Left lung (tissue), 10 donors: ENCODE data around the gene GANC. TPM values are rescaled to one million over a fixed set of nuclear protein-coding genes. Genes with fewer than 3 reads are reported as not detected.

ENCODE experiments used
- ATAC-seq: fragments of 200-7000 bp; cut with Tn5 transposase; one replicate; pipeline ENCODE4 v1.9.1; 2020; ENCODE audit warnings: moderate library complexity
- DNase-seq, 4 donors: peaks; one replicate each; pipeline ENCODE4 v3.0.0-alpha.2; 2013 to 2020
- H3K27ac ChIP-seq, 2 donors: fragments of 200-600 bp; sonication (generic) in 1 of 2; one replicate each; pipeline versions ENCODE4 v1.5.0 to v1.8.0; 2020 to 2021
- H3K27me3 ChIP-seq, 2 donors: fragments of 200-600 bp; sonication (generic) in 1 of 2; one replicate each; pipeline versions ENCODE4 v1.5.0 to v1.8.0; 2020 to 2021
- H3K36me3 ChIP-seq, 2 donors: fragments of 200-600 bp; sonication (generic) in 1 of 2; one replicate each; pipeline versions ENCODE4 v1.5.0 to v1.8.0; 2020 to 2021
- H3K4me1 ChIP-seq, 2 donors: fragments of 200-600 bp; one replicate each; pipeline ENCODE4 v1.8.0; 2021
- H3K4me3 ChIP-seq, 2 donors: fragments of 200-600 bp; sonication (generic) in 1 of 2; one replicate each; pipeline versions ENCODE4 v1.5.0 to v1.8.0; 2020 to 2021; ENCODE audit warnings: mild to moderate bottlenecking in 1 of 2
- H3K9me3 ChIP-seq, 2 donors: fragments of 200-600 bp; sonication (generic) in 1 of 2; one replicate each; pipeline versions ENCODE4 v1.5.0 to v1.8.0; 2020 to 2021
- intact Hi-C, 2 donors: fragments of 100-400 bp; cut with DNase I; formaldehyde crosslinking; loops; one replicate each; pipeline versions ENCODE4 v1.11.2 to v1.14.2; 2022
- polyA plus RNA-seq, 6 donors: library from polyadenylated mRNA; unstranded; fragments of 120-200 nt; gene quantifications; one replicate each; pipeline ENCODE4 v1.2.1, GENCODE V29; 2013; ENCODE audit not compliant: insufficient read length in 6 of 6
- total RNA-seq, 2 donors: library from RNA; stranded (reverse); fragmentation: NEBNext Ultra II Directional; extraction: Animal tissue kit (Norgen Biotek cat#: 25700); gene quantifications; one replicate each; pipeline ENCODE4 v1.2.1, GENCODE V29; 2021
- TF ChIP-seq, protein P1 (sequence below), 2 donors: fragments of 200-600 bp; sonication (generic) in 1 of 2; IDR thresholded peaks; one replicate each; pipeline versions ENCODE4 v1.5.0 to v1.8.0; 2021; ENCODE audit warnings: antibody characterized with exemption in 2 of 2
- donor health status: DM: no; HTN: yes; CAD: no.
- donor health status: DM: no; HTN: no; CAD: no.

The GANC gene
- total and polyA plus RNA-seq, 8 donors: 30.1 to 85.3 (median 37.8) TPM

DNA sequence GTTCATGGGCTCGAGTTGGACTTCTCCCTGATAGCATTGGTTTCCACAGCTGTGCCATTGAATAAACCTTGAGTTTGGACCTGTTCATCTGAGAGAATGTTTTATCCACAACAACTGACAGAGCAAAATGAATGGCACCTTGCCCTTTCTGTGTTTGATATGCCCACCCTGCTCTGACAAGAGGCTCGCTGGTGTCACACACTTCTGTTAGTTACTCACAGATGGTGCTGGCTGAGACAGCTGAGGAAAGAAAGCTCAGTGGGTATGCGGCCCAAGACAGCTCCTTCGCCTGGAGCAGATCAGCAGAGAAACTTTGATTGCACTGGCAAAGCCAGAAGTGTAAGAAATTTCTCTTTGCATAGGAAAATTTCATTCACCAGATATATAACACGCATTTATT is 83.8 kb downstream of the GANC start:
- no peak for ATAC-seq
- Histone ChIP-seq H3K27ac (no peak overlapping the region), H3K27me3 (no peaks in the 10 kb centered on the region), H3K4me1 (peaks cover 0 to 8% of the 10 kb centered on the region in 2 donors), H3K36me3 (peaks cover 0 to 69% of the 10 kb centered on the region in 2 donors), H3K4me3 (no peak overlapping the region), H3K9me3 (no peaks in the 10 kb centered on the region)
- no peak for DNase-seq
- TF ChIP-seq, protein P1, sequence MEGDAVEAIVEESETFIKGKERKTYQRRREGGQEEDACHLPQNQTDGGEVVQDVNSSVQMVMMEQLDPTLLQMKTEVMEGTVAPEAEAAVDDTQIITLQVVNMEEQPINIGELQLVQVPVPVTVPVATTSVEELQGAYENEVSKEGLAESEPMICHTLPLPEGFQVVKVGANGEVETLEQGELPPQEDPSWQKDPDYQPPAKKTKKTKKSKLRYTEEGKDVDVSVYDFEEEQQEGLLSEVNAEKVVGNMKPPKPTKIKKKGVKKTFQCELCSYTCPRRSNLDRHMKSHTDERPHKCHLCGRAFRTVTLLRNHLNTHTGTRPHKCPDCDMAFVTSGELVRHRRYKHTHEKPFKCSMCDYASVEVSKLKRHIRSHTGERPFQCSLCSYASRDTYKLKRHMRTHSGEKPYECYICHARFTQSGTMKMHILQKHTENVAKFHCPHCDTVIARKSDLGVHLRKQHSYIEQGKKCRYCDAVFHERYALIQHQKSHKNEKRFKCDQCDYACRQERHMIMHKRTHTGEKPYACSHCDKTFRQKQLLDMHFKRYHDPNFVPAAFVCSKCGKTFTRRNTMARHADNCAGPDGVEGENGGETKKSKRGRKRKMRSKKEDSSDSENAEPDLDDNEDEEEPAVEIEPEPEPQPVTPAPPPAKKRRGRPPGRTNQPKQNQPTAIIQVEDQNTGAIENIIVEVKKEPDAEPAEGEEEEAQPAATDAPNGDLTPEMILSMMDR (IDR thresholded peaks at IDR 0.05): no peak
- intact Hi-C loops: no loop called here

DNA sequence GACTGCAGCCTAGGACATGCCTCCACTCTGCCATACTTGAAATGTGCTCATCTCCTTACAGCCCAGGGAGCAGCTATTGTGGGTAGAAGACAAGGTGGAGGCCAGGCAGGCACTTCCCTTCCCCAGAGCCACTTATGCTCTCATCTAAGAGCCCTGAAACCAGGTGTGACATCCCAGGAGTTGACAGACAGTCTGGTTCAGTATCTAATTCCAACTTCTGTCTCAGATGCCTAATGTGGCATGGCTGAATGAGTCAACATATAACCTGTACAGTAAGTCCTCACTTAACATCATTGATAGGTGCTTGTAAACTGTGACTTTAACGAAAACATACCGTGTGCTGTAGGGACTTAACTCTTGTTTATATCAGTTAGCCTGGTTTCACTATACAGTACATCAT is 85.1 kb downstream of the GANC start:
- Histone ChIP-seq H3K4me1 (peaks cover 0 to 8% of the 10 kb centered on the region in 2 donors), H3K27ac (no peak overlapping the region), H3K9me3 (no peaks in the 10 kb centered on the region), H3K4me3 (no peak overlapping the region), H3K27me3 (no peaks in the 10 kb centered on the region), H3K36me3 (peaks cover 0 to 56% of the 10 kb centered on the region in 2 donors)
- intact Hi-C loops: no loop called here
- TF ChIP-seq, protein P1 (IDR thresholded peaks at IDR 0.05): no peak
- ATAC-seq (no peak), DNase-seq (no peak)

DNA sequence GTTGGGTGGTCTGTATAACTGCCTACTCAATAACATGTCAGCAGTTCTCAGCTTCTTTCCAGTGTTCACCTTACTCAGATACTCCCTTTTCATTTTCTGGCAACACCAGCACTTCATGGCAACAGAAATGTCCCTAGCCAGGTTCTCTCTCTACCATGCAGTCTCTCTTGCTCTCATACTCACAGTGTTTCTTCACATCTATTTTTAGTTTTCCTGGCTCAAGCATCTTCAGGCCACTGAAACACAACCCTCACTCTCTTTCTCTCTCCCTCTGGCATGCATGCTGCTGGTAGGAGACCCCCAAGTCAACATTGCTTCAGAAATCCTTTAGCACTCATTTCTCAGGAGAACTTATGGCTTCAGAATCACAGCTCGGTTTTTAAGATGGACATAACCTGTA is 86.2 kb downstream of the GANC start, which contains the start of gene CAPN3:
TSS of gene CAPN3 (plus strand) at position 253 of the 400 bp plus-strand sequence. CDS start 305 bp downstream, outside the sequence.
- H3K27ac ChIP-seq: peak within 1 kb of the TSS in 1 of 2 donors; percentile 66
- DNase-seq (no peak), ATAC-seq (no peak)
- TF ChIP-seq, protein P1 (IDR thresholded peaks at IDR 0.05): no peak
- intact Hi-C loops: no loop called here
- H3K4me3 ChIP-seq: no peak within 1 kb of the TSS
- peaks cover 0 to 45% of the 10 kb centered on the region in 2 donors for H3K36me3 ChIP-seq
- H3K9me3 ChIP-seq: no peaks in the 10 kb centered on the region
- no peaks in the 10 kb centered on the region for H3K27me3 ChIP-seq
- peaks cover 0 to 8% of the 10 kb centered on the region in 2 donors for H3K4me1 ChIP-seq

DNA sequence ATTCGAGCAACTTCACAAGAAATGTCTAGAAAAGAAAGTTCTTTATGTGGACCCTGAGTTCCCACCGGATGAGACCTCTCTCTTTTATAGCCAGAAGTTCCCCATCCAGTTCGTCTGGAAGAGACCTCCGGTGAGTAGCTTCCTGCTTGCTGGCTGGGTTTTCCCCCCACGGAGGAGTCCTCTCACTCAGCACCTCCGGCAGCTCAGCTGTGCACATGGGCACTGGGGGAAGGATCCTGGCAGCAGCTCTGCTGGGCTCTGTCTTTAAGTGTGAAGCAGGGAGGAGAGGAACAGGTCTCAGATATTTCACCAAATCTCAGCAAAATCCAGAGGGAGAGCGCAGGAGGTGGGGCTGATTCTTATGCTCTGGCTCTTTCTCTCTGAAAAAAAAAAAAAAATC is 87.0 kb downstream of the GANC start:
- DNase-seq (no peak), ATAC-seq (no peak)
- H3K9me3 ChIP-seq: no peaks in the 10 kb centered on the region
- H3K27me3 ChIP-seq: no peaks in the 10 kb centered on the region
- peaks cover 0 to 38% of the 10 kb centered on the region in 2 donors for H3K36me3 ChIP-seq
- TF ChIP-seq, protein P1 (IDR thresholded peaks at IDR 0.05): no peak
- no peak overlapping the region for H3K4me3 ChIP-seq
- H3K4me1 ChIP-seq: peaks cover 0 to 9% of the 10 kb centered on the region in 2 donors
- H3K27ac ChIP-seq: peak overlapping the region in 1 of 2 donors; percentile 66
- intact Hi-C loops: no loop called here

DNA sequence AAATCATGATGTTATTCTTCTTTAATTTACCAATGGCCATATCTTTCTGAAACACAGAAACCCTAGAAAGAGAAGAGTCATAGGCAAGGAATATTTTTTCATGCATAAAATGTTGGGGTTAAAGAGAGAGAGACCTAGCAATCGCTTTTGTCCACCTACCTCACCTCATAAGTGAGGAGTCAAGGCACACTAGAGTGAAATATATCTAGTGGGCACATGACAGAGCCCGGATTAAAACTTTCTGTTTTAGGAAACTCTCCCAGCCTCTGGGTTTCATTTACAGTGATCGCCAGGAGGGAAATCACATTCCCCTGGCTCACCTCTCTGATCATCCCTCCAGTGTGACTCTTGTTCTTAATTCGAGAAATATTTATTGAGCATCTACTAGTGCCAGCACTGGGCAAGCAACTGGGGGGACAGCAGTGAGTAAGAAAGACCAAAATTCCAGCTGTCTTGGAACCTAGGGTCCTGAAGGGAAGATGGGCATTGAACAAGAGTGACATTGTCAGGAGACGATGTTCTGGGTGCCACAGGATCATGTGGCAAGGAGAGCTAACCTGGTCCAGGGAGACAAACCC is 87.6 kb downstream of the GANC start:
- H3K36me3 ChIP-seq: peaks cover 0 to 31% of the 10 kb centered on the region in 2 donors
- ATAC-seq: no peak
- peaks cover 0 to 15% of the 10 kb centered on the region in 2 donors for H3K4me1 ChIP-seq
- H3K27me3 ChIP-seq: no peaks in the 10 kb centered on the region
- no peak overlapping the region for H3K4me3 ChIP-seq
- H3K9me3 ChIP-seq: no peaks in the 10 kb centered on the region
- intact Hi-C loops: no loop called here
- peak overlapping the region in 1 of 2 donors; percentile 66 for H3K27ac ChIP-seq
- TF ChIP-seq, protein P1 (IDR thresholded peaks at IDR 0.05): no peak
- no peak for DNase-seq
